GM19328 (cell line): ENCODE measurements around the gene CDH24.
A peak's percentile ranks its signal among the peaks of the same experiment; 100 is the strongest.

ENCODE experiments used
- ATAC-seq: cut with Tn5 transposase; IDR thresholded peaks from one replicate; pipeline ENCODE4 v1.9.1; 2021; ENCODE audit warnings: mild to moderate bottlenecking, moderate library complexity; ENCODE audit not compliant: unreplicated experiment

CDH24 gene

GRCh38 chr14:23056956-23057756 is at the start of gene CDH24:
Gene CDH24 (minus strand): TSS chr14:23057520. CDS start chr14:23055733, 1,787 bp downstream.
- ATAC-seq: peak; percentile 37

GRCh38 chr14:23106747-23107045 is 49.4 kb upstream of the CDH24 start:
- ATAC-seq: no peak

- ATAC-seq: no peak
Measured at GRCh38 chr14:23105348-23105824, 48.1 kb upstream of the CDH24 start.

GRCh38 chr14:23104591-23105347 is 47.4 kb upstream of the CDH24 start, which contains the start of gene CIROP:
Gene CIROP (minus strand): TSS chr14:23104989. CDS start chr14:23104920, 69 bp downstream.
- ATAC-seq: no peak

GRCh38 chr14:23104070-23104590 is 46.8 kb upstream of the CDH24 start:
- no peak for ATAC-seq

- ATAC-seq: no peak
Measured at GRCh38 chr14:23103581-23103980, 46.3 kb upstream of the CDH24 start.

- ATAC-seq: no peak
Measured at GRCh38 chr14:23102801-23103200, 45.5 kb upstream of the CDH24 start.

- ATAC-seq: no peak
Measured at GRCh38 chr14:23101986-23102625, 44.8 kb upstream of the CDH24 start.

- ATAC-seq: no peak
Measured at GRCh38 chr14:23101213-23101970, 44.1 kb upstream of the CDH24 start.

GRCh38 chr14:23099212-23099861 is 42.0 kb upstream of the CDH24 start:
- no peak for ATAC-seq

- ATAC-seq: no peak
Measured at GRCh38 chr14:23097786-23098185, 40.5 kb upstream of the CDH24 start.

- ATAC-seq: peak; percentile 93
Measured at GRCh38 chr14:23095196-23096108, 38.1 kb upstream of the CDH24 start, which contains the start of gene C14orf119. Gene C14orf119 (plus strand): TSS chr14:23095505. CDS start chr14:23097659, 2,154 bp downstream.

- ATAC-seq: peak; percentile 34
Measured at GRCh38 chr14:23094666-23095195, 37.4 kb upstream of the CDH24 start, which contains the start of gene ACIN1. Gene ACIN1 (minus strand): TSS chr14:23095136. CDS start chr14:23095112, 24 bp downstream.

GRCh38 chr14:23093991-23094665 is 36.8 kb upstream of the CDH24 start:
- no peak for ATAC-seq

GRCh38 chr14:23093526-23093925 is 36.2 kb upstream of the CDH24 start:
- ATAC-seq: no peak

- no peak for ATAC-seq
Measured at GRCh38 chr14:23093104-23093503, 35.8 kb upstream of the CDH24 start.

GRCh38 chr14:23091294-23092225 is 34.2 kb upstream of the CDH24 start:
- ATAC-seq: no peak
